Neural progenitor cell (in vitro differentiated cells): ENCODE measurements around the gene PGM5. TPM values are rescaled to one million over a fixed set of nuclear protein-coding genes. Genes with fewer than 3 reads are reported as not detected.
A peak's percentile ranks its signal among the peaks of the same experiment; 100 is the strongest.

Experiments
- DNase-seq: peaks from one replicate; pipeline ENCODE4 v3.0.0-alpha.2; 2016; ENCODE audit warnings: low spot score
- H2AFZ ChIP-seq: fragments of 200-600 bp; sonication (generic); replicated peaks from 2 replicates; pipeline ENCODE4 v1.6.1; 2016; ENCODE audit warnings: antibody characterized with exemption
- H3F3A ChIP-seq: fragments of 200-600 bp; sonication (generic); 2 replicates; pipeline ENCODE4 v1.6.1; 2016; ENCODE audit warnings: antibody characterized with exemption, low read depth
- H3K27ac ChIP-seq: fragments of 200-600 bp; sonication (generic); 2 replicates; pipeline ENCODE4 v1.5.1; 2016; ENCODE audit warnings: mild to moderate bottlenecking
- H3K27me3 ChIP-seq: fragments of 200-600 bp; sonication (generic); 2 replicates; pipeline ENCODE4 v1.6.1; 2016; ENCODE audit warnings: mild to moderate bottlenecking, moderate library complexity
- H3K36me3 ChIP-seq: fragments of 200-600 bp; sonication (generic); 2 replicates; pipeline ENCODE4 v1.5.1; 2016
- H3K4me1 ChIP-seq: fragments of 200-600 bp; sonication (generic); 2 replicates; pipeline ENCODE4 v1.6.1; 2016; ENCODE audit warnings: mixed run types
- H3K4me2 ChIP-seq: fragments of 200-600 bp; sonication (generic); 2 replicates; pipeline ENCODE4 v1.6.1; 2016
- H3K4me3 ChIP-seq: fragments of 200-600 bp; sonication (generic); 2 replicates; pipeline ENCODE4 v1.5.1; 2016
- H3K79me2 ChIP-seq: fragments of 200-600 bp; sonication (generic); 2 replicates; pipeline ENCODE4 v1.6.1; 2016; ENCODE audit warnings: low read depth
- H3K9ac ChIP-seq: fragments of 200-600 bp; sonication (generic); 2 replicates; pipeline ENCODE4 v1.6.1; 2016
- H3K9me3 ChIP-seq: fragments of 200-600 bp; sonication (generic); 2 replicates; pipeline ENCODE4 v1.5.1; 2016; ENCODE audit warnings: low read depth
- H4K20me1 ChIP-seq: fragments of 200-600 bp; sonication (generic); 2 replicates; pipeline ENCODE4 v1.6.1; 2016; ENCODE audit warnings: low read depth
- H3K27ac Mint-ChIP-seq: 3 replicates; pipeline ENCODE4 v1.8.0; 2021; ENCODE audit warnings: mixed read lengths
- H3K27me3 Mint-ChIP-seq: 2 replicates; pipeline ENCODE4 v1.8.0; 2022; ENCODE audit warnings: low read depth, mild to moderate bottlenecking, inconsistent platforms, moderate library complexity, mixed read lengths; ENCODE audit not compliant: insufficient read depth
- H3K36me3 Mint-ChIP-seq: 3 replicates; pipeline ENCODE4 v1.8.0; 2021; ENCODE audit warnings: mixed read lengths
- H3K4me1 Mint-ChIP-seq: 3 replicates; pipeline ENCODE4 v1.8.0; 2021; ENCODE audit warnings: mixed read lengths
- H3K4me3 Mint-ChIP-seq: 3 replicates; pipeline ENCODE4 v1.8.0; 2021; ENCODE audit warnings: mild to moderate bottlenecking, moderate library complexity, mixed read lengths
- H3K9me3 Mint-ChIP-seq: 3 replicates; pipeline ENCODE4 v1.8.0; 2020; ENCODE audit warnings: mixed read lengths
- CTCF ChIP-seq: fragments of 200-600 bp; sonication (generic); IDR thresholded peaks from 2 replicates; pipeline ENCODE4 v1.5.1; 2017; ENCODE audit warnings: antibody characterized with exemption, mild to moderate bottlenecking
- EZH2 ChIP-seq: fragments of 200-600 bp; sonication (generic); IDR thresholded peaks from 2 replicates; pipeline ENCODE4 v1.6.1; 2017; ENCODE audit warnings: antibody characterized with exemption, mild to moderate bottlenecking, moderate library complexity
- EZH2phosphoT487 ChIP-seq: fragments of 200-600 bp; sonication (generic); IDR thresholded peaks from 2 replicates; pipeline ENCODE4 v1.6.1; 2017; ENCODE audit warnings: antibody characterized with exemption
- total RNA-seq: library from RNA; depleted of rRNA; stranded (reverse); fragments of >200 nt; gene quantifications from 2 replicates; pipeline ENCODE4 v1.2.3, GENCODE V29; 2015; ENCODE audit warnings: low replicate concordance

PGM5 gene
- total RNA-seq, 1 donor from 2014 or later: 2.0 TPM

- peak; percentile 16 for DNase-seq
- Mint-ChIP-seq H3K36me3 (peaks cover 3% of the 10 kb centered on the region), H3K4me1 (peaks cover 18% of the 10 kb centered on the region), H3K27ac (no peak overlapping the region), H3K9me3 (no peaks in the 10 kb centered on the region), H3K4me3 (no peak overlapping the region), H3K27me3 (peaks cover 2% of the 10 kb centered on the region)
- Histone ChIP-seq H3K27ac (no peak overlapping the region), H3K9me3 (no peaks in the 10 kb centered on the region), H3K36me3 (no peaks in the 10 kb centered on the region), H2AFZ (no peak overlapping the region), H3F3A (peaks cover 13% of the 10 kb centered on the region), H3K9ac (no peak overlapping the region), H3K4me1 (peaks cover 17% of the 10 kb centered on the region), H3K27me3 (peaks cover 94% of the 10 kb centered on the region), H3K4me3 (no peak overlapping the region), H3K79me2 (no peaks in the 10 kb centered on the region), H3K4me2 (no peak overlapping the region), H4K20me1 (no peaks in the 10 kb centered on the region)
- TF ChIP-seq CTCF (peak; percentile 67), EZH2 (no peak)
Measured at GRCh38 chr9:68507130-68507805, 150.9 kb downstream of the PGM5 start.

DNA sequence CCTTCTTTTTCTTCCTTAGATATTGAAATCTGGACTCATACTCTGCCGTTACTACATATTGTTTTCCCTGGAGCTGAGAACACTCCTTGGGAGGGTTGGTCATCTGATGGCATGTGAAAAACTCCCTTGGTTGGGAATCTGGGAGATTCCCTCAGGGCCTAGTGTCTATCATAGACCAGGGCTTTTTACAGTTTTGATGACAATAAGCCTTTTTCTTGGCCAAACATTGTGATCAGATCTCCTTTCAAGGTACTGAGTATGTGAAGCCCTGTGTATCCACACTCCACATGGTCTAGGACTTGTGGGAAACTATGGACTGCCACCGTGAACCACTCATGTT is 151.4 kb downstream of the PGM5 start:
- Mint-ChIP-seq H3K27ac (no peak overlapping the region), H3K4me3 (no peak overlapping the region), H3K4me1 (peaks cover 18% of the 10 kb centered on the region), H3K36me3 (peaks cover 3% of the 10 kb centered on the region), H3K9me3 (no peaks in the 10 kb centered on the region), H3K27me3 (peaks cover 2% of the 10 kb centered on the region)
- peaks cover 15% of the 10 kb centered on the region for H3K4me1 ChIP-seq
- peaks cover 94% of the 10 kb centered on the region for H3K27me3 ChIP-seq
- no peak overlapping the region for H3K4me3 ChIP-seq
- no peak overlapping the region for H3K4me2 ChIP-seq
- H3K36me3 ChIP-seq: no peaks in the 10 kb centered on the region
- no peaks in the 10 kb centered on the region for H3K9me3 ChIP-seq
- no peak overlapping the region for H3K9ac ChIP-seq
- DNase-seq: no peak
- no peaks in the 10 kb centered on the region for H3K79me2 ChIP-seq
- no peak for TF ChIP-seq CTCF
- no peak for TF ChIP-seq EZH2
- no peak for TF ChIP-seq EZH2phosphoT487
- no peak overlapping the region for H2AFZ ChIP-seq
- peaks cover 13% of the 10 kb centered on the region for H3F3A ChIP-seq
- no peak overlapping the region for H3K27ac ChIP-seq
- no peaks in the 10 kb centered on the region for H4K20me1 ChIP-seq

- no peaks in the 10 kb centered on the region for H3K79me2 ChIP-seq
- no peak for DNase-seq
- peaks cover 15% of the 10 kb centered on the region for H3K4me1 ChIP-seq
- no peaks in the 10 kb centered on the region for H3K9me3 ChIP-seq
- no peak overlapping the region for H3K27ac ChIP-seq
- H3F3A ChIP-seq: peaks cover 13% of the 10 kb centered on the region
- Mint-ChIP-seq H3K9me3 (no peaks in the 10 kb centered on the region), H3K27me3 (peaks cover 2% of the 10 kb centered on the region), H3K36me3 (peaks cover 3% of the 10 kb centered on the region), H3K4me3 (no peak overlapping the region), H3K27ac (no peak overlapping the region), H3K4me1 (peaks cover 19% of the 10 kb centered on the region)
- TF ChIP-seq EZH2phosphoT487 (no peak), CTCF (no peak), EZH2 (no peak)
- no peak overlapping the region for H2AFZ ChIP-seq
- H3K4me2 ChIP-seq: no peak overlapping the region
- H3K9ac ChIP-seq: no peak overlapping the region
- no peaks in the 10 kb centered on the region for H4K20me1 ChIP-seq
- peaks cover 94% of the 10 kb centered on the region for H3K27me3 ChIP-seq
- no peaks in the 10 kb centered on the region for H3K36me3 ChIP-seq
- no peak overlapping the region for H3K4me3 ChIP-seq
Measured at GRCh38 chr9:68508547-68508946, 152.1 kb downstream of the PGM5 start.
